ENCODE measurements around the gene USE1.
"Not testable (repeated sequence)": the region's sequence is repeated elsewhere in the genome, so short reads cannot be mapped to it uniquely, and the experiment has no call there.

Gene USE1

GRCh38 chr19:17215127-17215971 lies at the start of gene USE1:
Gene USE1 (plus strand): TSS chr19:17215357. CDS start chr19:17215406, 49 bp downstream.
- DNase-seq, result peak; percentile 66 to 87

- DNase-seq, result no peak
Measured at GRCh38 chr19:17165715-17166114, 49.4 kb upstream of the USE1 start.

- DNase-seq, result no peak
Measured at GRCh38 chr19:17170538-17171297, 44.4 kb upstream of the USE1 start.

GRCh38 chr19:17171874-17172273 lies 43.3 kb upstream of the USE1 start:
- DNase-seq, result no peak

GRCh38 chr19:17172624-17173345 lies 42.4 kb upstream of the USE1 start:
- no peak for DNase-seq

GRCh38 chr19:17178291-17178690 lies 36.9 kb upstream of the USE1 start:
- DNase-seq, result no peak

DNA sequence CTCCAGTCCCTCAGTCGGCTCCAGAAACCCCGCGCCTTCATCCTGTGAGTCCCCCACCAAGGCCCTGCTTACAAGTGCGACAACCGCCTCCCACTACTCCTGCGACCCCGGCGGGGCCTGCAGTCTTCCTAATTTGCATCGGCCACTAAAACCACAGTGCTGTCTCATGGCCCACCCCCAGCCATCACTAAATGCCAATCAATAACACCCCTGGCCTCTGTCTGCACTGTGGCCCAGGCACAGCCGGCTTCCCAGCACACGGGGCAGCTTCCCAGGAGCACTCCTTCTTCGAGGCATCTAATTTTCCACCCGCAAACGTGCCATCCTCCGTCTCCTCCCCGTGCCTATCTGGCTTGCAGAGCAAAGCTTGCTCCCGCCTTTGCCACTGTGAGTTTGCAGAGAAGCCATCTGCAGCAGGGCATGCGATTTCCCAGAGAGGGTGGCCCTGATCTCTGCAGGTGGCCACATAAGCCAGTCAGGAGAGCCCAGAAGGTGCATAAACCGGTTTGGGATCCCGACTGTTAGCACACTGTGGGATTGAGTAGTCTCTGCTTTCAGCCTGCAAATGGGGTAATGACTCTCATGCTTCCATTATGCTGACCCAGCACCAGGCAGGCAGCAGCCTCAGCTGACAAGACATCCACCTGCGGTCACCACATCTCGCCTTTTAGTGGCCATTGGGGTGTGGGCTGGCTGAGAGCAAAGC lies 34.0 kb upstream of the USE1 start:
- peak; percentile 46 to 72 for DNase-seq

DNA sequence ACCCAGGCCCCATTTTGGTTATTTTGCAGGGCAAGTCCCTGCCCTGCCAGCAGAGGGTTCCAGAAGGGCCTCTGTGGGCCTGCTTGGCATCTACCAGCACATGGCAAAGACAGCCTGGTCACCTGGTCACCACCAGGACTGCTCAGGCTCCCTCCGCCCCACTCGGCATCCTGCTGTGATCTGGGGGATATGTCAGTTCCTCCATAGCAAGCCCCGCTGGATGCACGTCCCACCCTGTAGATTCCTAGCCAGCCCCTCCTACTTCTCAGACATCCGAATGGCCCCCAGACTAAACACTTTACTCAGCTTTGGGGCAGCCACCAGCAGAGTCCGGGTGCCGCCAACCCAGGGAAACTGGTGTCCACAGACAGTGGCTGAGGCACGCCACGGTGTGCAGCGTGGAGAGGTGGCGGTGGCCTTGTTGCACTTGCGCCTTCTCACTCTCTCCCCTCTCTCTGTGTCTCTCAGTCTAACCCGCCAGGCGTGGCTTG lies 31.8 kb upstream of the USE1 start:
- no peak for DNase-seq

GRCh38 chr19:17183858-17184321 lies 31.3 kb upstream of the USE1 start:
- no peak for DNase-seq

- DNase-seq, result no peak
Measured at GRCh38 chr19:17184371-17184841, 30.8 kb upstream of the USE1 start.

DNA sequence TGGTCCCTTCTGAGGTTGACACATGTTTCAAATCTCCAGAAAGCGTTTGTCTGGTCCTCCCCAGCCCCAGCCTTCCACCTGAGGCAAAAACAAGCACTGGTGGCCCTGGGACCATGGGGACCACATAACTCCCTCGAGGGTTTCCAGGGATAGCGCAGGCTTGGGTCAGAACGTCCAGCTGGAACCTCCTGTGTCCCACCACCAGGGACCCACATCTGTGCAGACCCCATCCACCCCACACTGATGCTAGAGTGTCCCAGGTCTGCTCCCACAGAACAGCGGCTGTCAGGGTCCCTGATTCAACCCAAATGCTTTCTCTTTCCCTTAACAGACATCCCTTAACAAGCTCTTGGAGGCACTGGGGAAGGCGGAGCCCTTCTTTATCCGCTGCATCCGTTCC lies 29.6 kb upstream of the USE1 start:
- no peak for DNase-seq

GRCh38 chr19:17191736-17192135 lies 23.4 kb upstream of the USE1 start:
- DNase-seq, result not testable (repeated sequence)

- no peak for DNase-seq
Measured at GRCh38 chr19:17192751-17193150, 22.4 kb upstream of the USE1 start.

DNA sequence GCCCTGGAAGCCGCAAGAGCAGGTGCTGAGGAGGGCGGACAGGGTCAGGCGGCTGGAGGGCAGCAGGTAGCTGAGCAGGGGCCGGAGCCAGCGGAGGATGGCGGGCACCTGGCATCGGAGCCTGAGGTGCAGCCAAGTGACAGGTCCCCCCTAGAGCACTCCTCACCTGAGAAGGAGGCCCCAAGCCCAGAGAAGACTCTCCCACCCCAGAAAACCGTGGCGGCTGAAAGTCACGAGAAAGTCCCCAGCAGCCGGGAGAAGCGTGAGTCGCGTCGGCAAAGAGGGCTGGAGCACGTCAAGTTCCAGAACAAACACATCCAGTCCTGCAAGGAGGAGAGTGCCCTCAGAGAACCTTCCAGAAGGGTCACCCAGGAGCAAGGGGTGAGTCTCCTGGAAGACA lies 20.5 kb upstream of the USE1 start:
- DNase-seq, result no peak

DNA sequence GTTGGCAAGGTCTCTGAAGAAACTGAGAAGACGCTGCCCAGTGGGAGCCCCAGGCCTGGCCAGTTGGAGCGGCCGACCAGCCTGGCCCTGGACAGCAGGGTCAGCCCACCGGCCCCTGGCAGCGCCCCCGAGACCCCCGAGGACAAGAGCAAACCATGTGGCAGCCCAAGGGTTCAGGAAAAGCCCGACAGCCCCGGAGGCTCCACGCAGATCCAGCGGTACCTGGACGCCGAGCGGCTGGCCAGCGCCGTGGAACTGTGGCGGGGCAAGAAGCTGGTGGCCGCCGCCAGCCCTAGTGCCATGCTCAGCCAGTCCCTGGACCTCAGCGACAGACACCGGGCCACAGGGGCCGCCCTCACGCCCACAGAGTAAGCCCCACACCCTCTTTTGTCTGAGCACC lies 20.1 kb upstream of the USE1 start:
- no peak for DNase-seq

DNA sequence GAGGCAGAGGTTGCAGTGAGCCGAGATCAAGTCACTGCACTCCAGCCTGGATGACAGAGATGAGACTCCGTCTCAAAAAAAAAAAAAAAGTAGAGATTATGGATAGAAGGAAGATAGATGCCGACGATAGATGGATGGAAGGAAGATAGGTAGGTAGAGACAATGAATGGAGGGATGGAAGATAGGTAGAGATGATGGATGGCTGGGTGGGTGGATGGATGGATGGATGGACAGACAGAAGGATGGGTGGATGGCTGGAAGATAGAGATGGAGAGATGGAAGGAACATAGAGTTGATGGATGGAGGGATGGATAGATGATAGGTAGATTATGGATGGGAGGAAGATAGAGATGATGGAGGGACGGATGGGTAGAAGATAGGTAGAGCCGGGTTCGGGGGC lies 18.5 kb upstream of the USE1 start:
- no peak for DNase-seq

GRCh38 chr19:17197666-17198065 lies 17.5 kb upstream of the USE1 start:
- DNase-seq, result no peak

GRCh38 chr19:17200408-17201079 lies 14.6 kb upstream of the USE1 start:
- DNase-seq, result no peak

DNA sequence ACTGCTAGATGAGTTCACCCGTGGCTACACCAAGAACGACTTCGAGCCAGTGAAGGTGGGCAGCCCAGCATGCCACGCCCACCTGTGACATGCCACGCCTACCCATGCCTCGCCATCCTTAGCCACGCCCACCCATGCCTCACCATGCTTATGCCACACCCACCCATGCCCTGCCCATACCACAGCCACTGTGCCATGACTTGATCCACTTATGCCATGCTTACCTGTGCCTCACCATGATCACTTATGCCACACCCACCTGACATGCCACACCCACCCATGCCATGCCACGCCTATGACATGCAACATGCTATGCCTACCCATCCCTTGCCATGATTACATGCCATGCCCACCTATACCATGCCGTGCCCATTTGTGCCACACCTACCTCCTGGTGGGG lies 12.9 kb upstream of the USE1 start:
- no peak for DNase-seq

DNA sequence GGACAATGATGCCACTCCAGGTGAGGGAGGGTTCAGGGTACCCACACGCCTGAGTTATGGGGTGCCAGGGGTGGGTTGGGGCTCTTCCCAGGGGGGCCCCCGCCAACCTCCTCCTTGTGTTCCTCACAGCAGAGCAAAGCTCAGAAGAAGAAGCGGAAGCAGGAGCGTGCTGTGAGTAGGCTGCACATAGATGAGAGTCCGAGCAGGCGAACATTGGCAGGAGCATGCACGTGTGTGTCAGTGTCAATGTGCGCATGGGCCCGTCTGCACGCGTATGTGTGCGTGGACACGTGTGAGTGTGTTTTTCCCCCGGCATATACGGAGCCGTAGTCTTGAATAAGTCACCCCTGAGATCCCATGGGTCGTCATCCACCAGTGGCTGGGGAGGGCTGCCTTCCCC lies 12.4 kb upstream of the USE1 start:
- no peak for DNase-seq

- peak; percentile 3 to 53 for DNase-seq
Measured at GRCh38 chr19:17205237-17206140, 9.7 kb upstream of the USE1 start.
